Gastrocnemius medialis (tissue), 4 donors: ENCODE data around the gene DMD.

Experiments
- POLR2A ChIP-seq, 2 donors: fragments of 450-650 bp; IDR thresholded peaks; one replicate each; pipeline ENCODE4 v1.6.1; 2017; ENCODE audit warnings: antibody characterized with exemption in 2 of 2, mild to moderate bottlenecking in 2 of 2, moderate library complexity in 2 of 2
- TF ChIP-seq, protein P1 (sequence below), 5 experiments: fragments of 450-650 bp in 3 of 5; fragments of 200-600 bp in 2 of 5; sonication (generic) in 2 of 5; IDR thresholded peaks in 4 of 5; conservative IDR thresholded peaks in 1 of 5; 1 replicate in 4 of 5; 2 replicates in 1 of 5; pipeline ENCODE4 v1.5.1; 2016 to 2019; ENCODE audit warnings: antibody characterized with exemption in 5 of 5, mild to moderate bottlenecking in 3 of 5, moderate library complexity in 3 of 5

DNA sequence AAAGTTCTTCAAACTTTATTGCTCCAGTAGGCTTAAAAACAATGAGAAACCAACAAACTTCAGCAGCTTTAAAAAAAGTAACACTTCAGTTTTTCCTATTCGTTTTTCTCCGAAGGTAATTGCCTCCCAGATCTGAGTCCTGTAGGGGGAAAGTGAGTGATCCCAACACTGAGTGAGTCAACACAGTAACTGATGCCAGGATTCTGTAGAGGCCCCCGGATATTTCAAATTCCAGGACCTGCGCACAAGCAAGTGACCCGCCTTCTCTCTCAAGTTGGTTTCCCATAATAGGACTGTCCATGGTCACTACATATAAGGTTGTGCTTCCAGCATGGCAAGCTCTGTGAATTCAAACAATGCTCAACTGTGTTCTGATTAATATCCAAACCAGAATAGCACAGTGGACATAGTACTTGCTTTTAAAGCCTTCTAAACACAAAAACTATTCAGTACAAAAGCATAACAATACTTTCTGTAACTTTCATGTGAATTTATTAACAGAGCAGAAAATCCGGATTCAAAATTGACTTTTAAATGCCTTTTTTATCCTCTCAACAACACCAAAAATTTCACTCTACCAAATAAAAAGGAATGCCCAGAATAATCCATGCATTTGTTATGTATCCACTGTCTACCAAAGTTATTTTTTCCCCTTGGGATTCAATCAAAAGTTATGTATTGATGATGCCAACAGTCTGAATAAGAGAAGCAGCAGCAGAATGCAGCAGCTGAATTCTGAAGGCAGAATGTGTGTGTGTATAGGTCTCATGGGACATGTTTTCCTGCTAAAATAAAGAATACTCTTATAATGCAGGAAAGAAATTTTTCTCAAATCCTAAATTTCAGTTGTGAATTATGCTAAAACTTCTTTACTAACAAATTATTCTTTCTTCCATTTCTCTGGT is at the start of gene DMD:
- TF ChIP-seq, protein P1, sequence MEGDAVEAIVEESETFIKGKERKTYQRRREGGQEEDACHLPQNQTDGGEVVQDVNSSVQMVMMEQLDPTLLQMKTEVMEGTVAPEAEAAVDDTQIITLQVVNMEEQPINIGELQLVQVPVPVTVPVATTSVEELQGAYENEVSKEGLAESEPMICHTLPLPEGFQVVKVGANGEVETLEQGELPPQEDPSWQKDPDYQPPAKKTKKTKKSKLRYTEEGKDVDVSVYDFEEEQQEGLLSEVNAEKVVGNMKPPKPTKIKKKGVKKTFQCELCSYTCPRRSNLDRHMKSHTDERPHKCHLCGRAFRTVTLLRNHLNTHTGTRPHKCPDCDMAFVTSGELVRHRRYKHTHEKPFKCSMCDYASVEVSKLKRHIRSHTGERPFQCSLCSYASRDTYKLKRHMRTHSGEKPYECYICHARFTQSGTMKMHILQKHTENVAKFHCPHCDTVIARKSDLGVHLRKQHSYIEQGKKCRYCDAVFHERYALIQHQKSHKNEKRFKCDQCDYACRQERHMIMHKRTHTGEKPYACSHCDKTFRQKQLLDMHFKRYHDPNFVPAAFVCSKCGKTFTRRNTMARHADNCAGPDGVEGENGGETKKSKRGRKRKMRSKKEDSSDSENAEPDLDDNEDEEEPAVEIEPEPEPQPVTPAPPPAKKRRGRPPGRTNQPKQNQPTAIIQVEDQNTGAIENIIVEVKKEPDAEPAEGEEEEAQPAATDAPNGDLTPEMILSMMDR (IDR thresholded peaks at IDR 0.05 in 4 of 5, conservative IDR thresholded peaks at IDR 0.05 in 1 of 5): peak in 1 of 5 experiments; percentile 29
- TF ChIP-seq POLR2A (IDR thresholded peaks at IDR 0.05): peak; percentile 14 to 59
